ENCODE measurements around the gene NAA10. TPM values are rescaled to one million over a fixed set of nuclear protein-coding genes. Genes with fewer than 3 reads are reported as not detected.

Gene NAA10
- total and polyA plus RNA-seq, 2 of the 13 experiments (the other 11 are each of a cell fraction or from before 2014, with no cell fraction given), result 49.2 to 51.7 TPM

- TF ChIP-seq, protein P1, sequence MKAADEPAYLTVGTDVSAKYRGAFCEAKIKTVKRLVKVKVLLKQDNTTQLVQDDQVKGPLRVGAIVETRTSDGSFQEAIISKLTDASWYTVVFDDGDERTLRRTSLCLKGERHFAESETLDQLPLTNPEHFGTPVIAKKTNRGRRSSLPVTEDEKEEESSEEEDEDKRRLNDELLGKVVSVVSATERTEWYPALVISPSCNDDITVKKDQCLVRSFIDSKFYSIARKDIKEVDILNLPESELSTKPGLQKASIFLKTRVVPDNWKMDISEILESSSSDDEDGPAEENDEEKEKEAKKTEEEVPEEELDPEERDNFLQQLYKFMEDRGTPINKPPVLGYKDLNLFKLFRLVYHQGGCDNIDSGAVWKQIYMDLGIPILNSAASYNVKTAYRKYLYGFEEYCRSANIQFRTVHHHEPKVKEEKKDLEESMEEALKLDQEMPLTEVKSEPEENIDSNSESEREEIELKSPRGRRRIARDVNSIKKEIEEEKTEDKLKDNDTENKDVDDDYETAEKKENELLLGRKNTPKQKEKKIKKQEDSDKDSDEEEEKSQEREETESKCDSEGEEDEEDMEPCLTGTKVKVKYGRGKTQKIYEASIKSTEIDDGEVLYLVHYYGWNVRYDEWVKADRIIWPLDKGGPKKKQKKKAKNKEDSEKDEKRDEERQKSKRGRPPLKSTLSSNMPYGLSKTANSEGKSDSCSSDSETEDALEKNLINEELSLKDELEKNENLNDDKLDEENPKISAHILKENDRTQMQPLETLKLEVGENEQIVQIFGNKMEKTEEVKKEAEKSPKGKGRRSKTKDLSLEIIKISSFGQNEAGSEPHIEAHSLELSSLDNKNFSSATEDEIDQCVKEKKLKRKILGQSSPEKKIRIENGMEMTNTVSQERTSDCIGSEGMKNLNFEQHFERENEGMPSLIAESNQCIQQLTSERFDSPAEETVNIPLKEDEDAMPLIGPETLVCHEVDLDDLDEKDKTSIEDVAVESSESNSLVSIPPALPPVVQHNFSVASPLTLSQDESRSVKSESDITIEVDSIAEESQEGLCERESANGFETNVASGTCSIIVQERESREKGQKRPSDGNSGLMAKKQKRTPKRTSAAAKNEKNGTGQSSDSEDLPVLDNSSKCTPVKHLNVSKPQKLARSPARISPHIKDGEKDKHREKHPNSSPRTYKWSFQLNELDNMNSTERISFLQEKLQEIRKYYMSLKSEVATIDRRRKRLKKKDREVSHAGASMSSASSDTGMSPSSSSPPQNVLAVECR (CRISPR knock-in tag; IDR thresholded peaks at IDR 0.05; ENCODE audit: borderline replicate concordance), result peak; percentile 31; the same call in 1 of the 2 replicates
- TF ChIP-seq ZNF614 (CRISPR knock-in tag; IDR thresholded peaks at IDR 0.05; ENCODE audit: borderline replicate concordance), result peak; percentile 23; the same call in 1 of the 2 replicates
- TF ChIP-seq, protein P2, sequence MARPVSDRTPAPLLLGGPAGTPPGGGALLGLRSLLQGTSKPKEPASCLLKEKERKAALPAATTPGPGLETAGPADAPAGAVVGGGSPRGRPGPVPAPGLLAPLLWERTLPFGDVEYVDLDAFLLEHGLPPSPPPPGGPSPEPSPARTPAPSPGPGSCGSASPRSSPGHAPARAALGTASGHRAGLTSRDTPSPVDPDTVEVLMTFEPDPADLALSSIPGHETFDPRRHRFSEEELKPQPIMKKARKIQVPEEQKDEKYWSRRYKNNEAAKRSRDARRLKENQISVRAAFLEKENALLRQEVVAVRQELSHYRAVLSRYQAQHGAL (CRISPR knock-in tag; IDR thresholded peaks at IDR 0.05; ENCODE audit: not compliant biosample characterization), result no peak
- 0 out of 2 replicates have a peak, but pooled peaks have one; percentile 26 for TF ChIP-seq ISL2 (CRISPR knock-in tag; IDR thresholded peaks at IDR 0.05)
- no peak for TF ChIP-seq ZNF616 (CRISPR knock-in tag; IDR thresholded peaks at IDR 0.05; ENCODE audit: low read depth)
- TF ChIP-seq RXRA (CRISPR knock-in tag; IDR thresholded peaks at IDR 0.05), result 0 out of 2 replicates have a peak, but pooled peaks have one; percentile 49
- TF ChIP-seq, protein P3, sequence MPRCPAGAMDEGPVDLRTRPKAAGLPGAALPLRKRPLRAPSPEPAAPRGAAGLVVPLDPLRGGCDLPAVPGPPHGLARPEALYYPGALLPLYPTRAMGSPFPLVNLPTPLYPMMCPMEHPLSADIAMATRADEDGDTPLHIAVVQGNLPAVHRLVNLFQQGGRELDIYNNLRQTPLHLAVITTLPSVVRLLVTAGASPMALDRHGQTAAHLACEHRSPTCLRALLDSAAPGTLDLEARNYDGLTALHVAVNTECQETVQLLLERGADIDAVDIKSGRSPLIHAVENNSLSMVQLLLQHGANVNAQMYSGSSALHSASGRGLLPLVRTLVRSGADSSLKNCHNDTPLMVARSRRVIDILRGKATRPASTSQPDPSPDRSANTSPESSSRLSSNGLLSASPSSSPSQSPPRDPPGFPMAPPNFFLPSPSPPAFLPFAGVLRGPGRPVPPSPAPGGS (CRISPR knock-in tag; IDR thresholded peaks at IDR 0.05), result no peak
- no peak for TF ChIP-seq BHLHE40 (IDR thresholded peaks at IDR 0.05; ENCODE audit: low read length)
- TF ChIP-seq RAD21 (CRISPR knock-in tag; IDR thresholded peaks at IDR 0.05), result peak; percentile 67; the same call in 1 of the 2 replicates
- TF ChIP-seq PHF20 (CRISPR knock-in tag; IDR thresholded peaks at IDR 0.05), result peak; percentile 42; the same call in 1 of the 2 replicates
- no peak for TF ChIP-seq STAT5B (CRISPR knock-in tag; IDR thresholded peaks at IDR 0.05)
- TF ChIP-seq E2F1 (CRISPR knock-in tag; IDR thresholded peaks at IDR 0.05), result no peak; the same call in 1 of the 2 replicates
- TF ChIP-seq, protein P4, sequence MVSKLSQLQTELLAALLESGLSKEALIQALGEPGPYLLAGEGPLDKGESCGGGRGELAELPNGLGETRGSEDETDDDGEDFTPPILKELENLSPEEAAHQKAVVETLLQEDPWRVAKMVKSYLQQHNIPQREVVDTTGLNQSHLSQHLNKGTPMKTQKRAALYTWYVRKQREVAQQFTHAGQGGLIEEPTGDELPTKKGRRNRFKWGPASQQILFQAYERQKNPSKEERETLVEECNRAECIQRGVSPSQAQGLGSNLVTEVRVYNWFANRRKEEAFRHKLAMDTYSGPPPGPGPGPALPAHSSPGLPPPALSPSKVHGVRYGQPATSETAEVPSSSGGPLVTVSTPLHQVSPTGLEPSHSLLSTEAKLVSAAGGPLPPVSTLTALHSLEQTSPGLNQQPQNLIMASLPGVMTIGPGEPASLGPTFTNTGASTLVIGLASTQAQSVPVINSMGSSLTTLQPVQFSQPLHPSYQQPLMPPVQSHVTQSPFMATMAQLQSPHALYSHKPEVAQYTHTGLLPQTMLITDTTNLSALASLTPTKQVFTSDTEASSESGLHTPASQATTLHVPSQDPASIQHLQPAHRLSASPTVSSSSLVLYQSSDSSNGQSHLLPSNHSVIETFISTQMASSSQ (IDR thresholded peaks at IDR 0.05; ENCODE audit: low read depth), result no peak
- TF ChIP-seq, protein P4 (CRISPR knock-in tag; IDR thresholded peaks at IDR 0.05; ENCODE audit: borderline replicate concordance), result peak; percentile 26; the same call in 1 of the 2 replicates
- TF ChIP-seq HNRNPK (IDR thresholded peaks at IDR 0.05; ENCODE audit: low read depth, low read length, poor library complexity, severe bottlenecking), result no peak
- TF ChIP-seq AGO1 (IDR thresholded peaks at IDR 0.05; ENCODE audit: low read depth, low read length, poor library complexity, severe bottlenecking), result peak; percentile 24
These were observed 12.4 kb upstream of the NAA10 start (continued) for GRCh38 chrX:153947009-153947769.
